ENCODE measurements around the gene ARRDC4. TPM values are rescaled to one million over a fixed set of nuclear protein-coding genes. Genes with fewer than 3 reads are reported as not detected.

Gene ARRDC4
- total and polyA plus RNA-seq, 8 donors, result 12.7 to 29.5 (median 17.4) TPM

DNA sequence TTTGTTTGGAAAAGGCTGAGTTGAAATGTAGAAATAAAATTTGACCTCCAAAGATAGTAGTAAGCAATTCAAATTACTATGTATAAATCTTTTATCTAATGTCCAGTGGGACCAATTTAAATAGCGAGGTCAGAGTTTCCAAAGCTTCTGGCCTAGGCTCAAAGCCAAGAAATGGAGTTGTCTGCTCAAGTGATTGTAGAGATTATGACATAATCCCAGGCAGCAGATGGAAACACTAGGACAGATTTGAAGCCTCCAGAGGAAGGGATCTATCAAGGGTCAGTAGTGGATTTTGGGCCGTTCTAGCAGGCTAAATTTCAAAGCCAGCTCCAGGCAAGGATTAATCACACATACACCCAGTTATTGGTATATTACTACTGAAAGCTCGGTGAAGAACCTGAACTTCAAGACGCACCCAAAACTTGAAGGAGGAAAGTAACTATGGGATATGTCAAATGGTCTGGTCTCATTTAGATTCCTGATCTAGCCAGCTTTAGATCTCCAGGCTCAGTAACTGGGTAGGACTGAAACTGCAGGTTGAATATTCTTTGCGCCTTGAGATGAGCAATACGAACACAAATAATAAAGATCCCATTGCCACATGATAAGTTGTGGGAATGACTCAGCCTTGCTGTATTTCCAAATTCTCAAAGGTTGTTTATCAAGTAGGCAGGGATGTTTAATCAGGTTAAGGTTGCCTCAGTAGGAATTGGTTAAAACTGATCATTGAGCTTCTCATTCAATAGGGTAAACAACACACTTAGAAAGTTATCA lies 30.9 kb upstream of the ARRDC4 start:
- no peak for ATAC-seq
- no peak for TF ChIP-seq CTCF (IDR thresholded peaks at IDR 0.05)
- no peaks in the 10 kb centered on the region for H3K4me1 ChIP-seq
- no peak overlapping the region for H3K4me3 ChIP-seq
- intact Hi-C loops (cut with DNase I), result no loop called here
- peaks cover 0 to 18% of the 10 kb centered on the region in 2 donors for H3K9me3 ChIP-seq
- H3K27me3 ChIP-seq, result no peaks in the 10 kb centered on the region
- no peak for DNase-seq
- no peaks in the 10 kb centered on the region for H3K36me3 ChIP-seq
- no peak overlapping the region for H3K27ac ChIP-seq

DNA sequence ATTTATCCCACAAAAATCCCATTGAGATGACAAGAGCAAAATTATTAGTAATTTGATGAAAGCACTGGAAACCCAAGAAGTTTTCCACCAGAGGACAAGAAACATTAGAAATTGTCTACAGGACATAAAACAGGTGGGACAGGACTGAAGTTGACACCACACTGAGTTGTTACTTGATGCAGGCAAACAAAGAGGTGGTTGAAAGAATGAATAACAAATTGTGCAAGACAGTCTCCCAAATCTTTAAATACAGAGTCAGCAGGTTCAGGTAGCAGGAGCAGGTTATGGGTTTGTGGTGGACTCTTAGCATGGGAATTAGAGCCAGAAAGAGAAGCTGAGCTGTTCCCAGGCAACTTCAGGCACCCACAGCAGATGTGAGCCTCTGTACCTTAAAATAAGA lies 30.3 kb upstream of the ARRDC4 start:
- Histone ChIP-seq H3K27me3 (no peaks in the 10 kb centered on the region), H3K36me3 (no peaks in the 10 kb centered on the region), H3K4me3 (no peak overlapping the region), H3K9me3 (peaks cover 0 to 13% of the 10 kb centered on the region in 2 donors), H3K27ac (no peak overlapping the region), H3K4me1 (no peaks in the 10 kb centered on the region)
- DNase-seq, result no peak
- intact Hi-C loops (cut with DNase I), result no loop called here
- TF ChIP-seq CTCF (IDR thresholded peaks at IDR 0.05), result no peak
- ATAC-seq, result no peak

GRCh38 chr15:97931314-97931713 lies 29.2 kb upstream of the ARRDC4 start:
- no peaks in the 10 kb centered on the region for H3K27me3 ChIP-seq
- no peaks in the 10 kb centered on the region for H3K4me1 ChIP-seq
- no peak overlapping the region for H3K4me3 ChIP-seq
- H3K27ac ChIP-seq, result no peak overlapping the region
- TF ChIP-seq CTCF (IDR thresholded peaks at IDR 0.05), result no peak
- DNase-seq, result no peak
- H3K36me3 ChIP-seq, result no peaks in the 10 kb centered on the region
- peaks cover 0 to 12% of the 10 kb centered on the region in 2 donors for H3K9me3 ChIP-seq
- ATAC-seq, result no peak
- intact Hi-C loops (cut with DNase I), result no loop called here

DNA sequence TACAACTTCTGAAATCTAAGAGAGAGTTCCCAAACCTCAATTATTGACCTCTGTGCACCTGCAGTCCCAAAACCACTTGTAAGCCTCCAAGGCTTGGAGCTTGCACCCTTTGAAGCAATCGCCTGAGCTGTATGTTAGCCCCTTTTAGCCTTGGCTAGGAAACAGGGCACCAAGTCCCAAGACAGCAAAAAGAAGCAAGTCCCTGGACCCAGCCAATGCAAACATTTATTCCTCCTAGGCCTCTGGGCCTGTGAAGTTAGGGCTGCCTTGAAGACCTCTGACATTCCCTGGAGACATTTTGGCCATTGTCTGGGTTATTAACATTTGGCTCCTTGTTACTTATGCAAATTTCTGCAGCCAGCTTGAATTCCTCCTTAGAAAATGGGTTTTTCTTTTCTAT lies 26.9 kb upstream of the ARRDC4 start:
- TF ChIP-seq CTCF (IDR thresholded peaks at IDR 0.05), result no peak
- Histone ChIP-seq H3K36me3 (no peaks in the 10 kb centered on the region), H3K27me3 (no peaks in the 10 kb centered on the region), H3K4me1 (no peaks in the 10 kb centered on the region), H3K27ac (no peak overlapping the region), H3K9me3 (peaks cover 0 to 12% of the 10 kb centered on the region in 2 donors), H3K4me3 (no peak overlapping the region)
- intact Hi-C loops (cut with DNase I), result no loop called here
- no peak for ATAC-seq
- no peak for DNase-seq

GRCh38 chr15:97940993-97941392 lies 19.5 kb upstream of the ARRDC4 start:
- TF ChIP-seq CTCF (IDR thresholded peaks at IDR 0.05), result no peak
- Histone ChIP-seq H3K4me3 (no peak overlapping the region), H3K36me3 (no peaks in the 10 kb centered on the region), H3K4me1 (no peaks in the 10 kb centered on the region), H3K27ac (no peak overlapping the region), H3K27me3 (no peaks in the 10 kb centered on the region), H3K9me3 (no peaks in the 10 kb centered on the region)
- DNase-seq (no peak), ATAC-seq (no peak)
- intact Hi-C loops (cut with DNase I), result no loop called here

All from left lung (tissue), 10 donors.